Loucy (cell line): ENCODE data around the gene SMAD3.

Experiments used
- CTCF ChIP-seq: fragments of 200-600 bp; sonication (generic); conservative IDR thresholded peaks from 2 replicates; pipeline ENCODE4 v1.5.1; 2014; ENCODE audit warnings: mild to moderate bottlenecking, antibody characterized with exemption, low read length
- EZH2phosphoT487 ChIP-seq: fragments of 200-600 bp; IDR thresholded peaks from 2 replicates; pipeline ENCODE4 v1.6.1; 2018; ENCODE audit warnings: antibody characterized with exemption, mild to moderate bottlenecking, moderate library complexity, borderline replicate concordance

GRCh38 chr15:67161881-67162280, 96.5 kb downstream of the SMAD3 start:
- TF ChIP-seq CTCF (no peak), EZH2phosphoT487 (no peak)
